Suprapubic skin (tissue), 4 donors: ENCODE measurements around the gene CMBL. TPM values are rescaled to one million over a fixed set of nuclear protein-coding genes. Genes with fewer than 3 reads are reported as not detected.

ENCODE experiments used
- DNase-seq, 2 donors: peaks; one replicate each; pipeline ENCODE4 v3.0.0-alpha.2; 2019; ENCODE audit warnings: low spot score in 2 of 2
- H3K27ac ChIP-seq: fragments of 200-600 bp; sonication (generic); one replicate; pipeline ENCODE4 v1.5.1; 2019
- H3K27me3 ChIP-seq: fragments of 200-600 bp; sonication (generic); one replicate; pipeline ENCODE4 v1.5.1; 2019
- H3K36me3 ChIP-seq: fragments of 200-600 bp; sonication (generic); one replicate; pipeline ENCODE4 v1.5.1; 2019
- H3K4me1 ChIP-seq: fragments of 200-600 bp; sonication (generic); one replicate; pipeline ENCODE4 v1.5.1; 2019
- H3K4me3 ChIP-seq: fragments of 200-600 bp; sonication (generic); one replicate; pipeline ENCODE4 v1.5.1; 2019; ENCODE audit warnings: mild to moderate bottlenecking
- H3K9me3 ChIP-seq: fragments of 200-600 bp; sonication (generic); one replicate; pipeline ENCODE4 v1.5.1; 2019
- EP300 ChIP-seq: sonication (generic); formaldehyde crosslinking; IDR thresholded peaks from one replicate; pipeline ENCODE4 v1.6.1; 2017; ENCODE audit warnings: antibody characterized with exemption
- POLR2A ChIP-seq, 2 donors: fragments of 450-650 bp; IDR thresholded peaks; one replicate each; pipeline ENCODE4 v1.6.1; 2017; ENCODE audit warnings: antibody characterized with exemption in 2 of 2, mild to moderate bottlenecking in 2 of 2, moderate library complexity in 2 of 2
- POLR2AphosphoS5 ChIP-seq, 3 donors: sonication (generic); formaldehyde crosslinking; IDR thresholded peaks; one replicate each; pipeline ENCODE4 v1.6.1; 2017; ENCODE audit warnings: antibody characterized with exemption in 3 of 3
- WGBS: methylation state at CpG from one replicate; pipeline ENCODE4 v1.1.5; 2018; 5-methylcytosine and 5-hydroxymethylcytosine counted together
- total RNA-seq, 4 donors: library from RNA; depleted of rRNA; stranded (reverse); fragments of >200 nt; gene quantifications; one replicate each; pipeline ENCODE4 v1.1.0, GENCODE V29; 2016
- TF ChIP-seq, protein P1 (sequence below), 2 donors: fragments of 200-600 bp in 1 of 2; fragments of 450-650 bp in 1 of 2; sonication (generic) in 1 of 2; IDR thresholded peaks; one replicate each; pipeline ENCODE4 v1.5.1; 2016 to 2019; ENCODE audit warnings: antibody characterized with exemption in 2 of 2, mild to moderate bottlenecking in 1 of 2, moderate library complexity in 1 of 2

Gene CMBL
- total RNA-seq, 4 donors from 2014 or later = 0.93 to 4.8 (median 2.7) TPM

DNA sequence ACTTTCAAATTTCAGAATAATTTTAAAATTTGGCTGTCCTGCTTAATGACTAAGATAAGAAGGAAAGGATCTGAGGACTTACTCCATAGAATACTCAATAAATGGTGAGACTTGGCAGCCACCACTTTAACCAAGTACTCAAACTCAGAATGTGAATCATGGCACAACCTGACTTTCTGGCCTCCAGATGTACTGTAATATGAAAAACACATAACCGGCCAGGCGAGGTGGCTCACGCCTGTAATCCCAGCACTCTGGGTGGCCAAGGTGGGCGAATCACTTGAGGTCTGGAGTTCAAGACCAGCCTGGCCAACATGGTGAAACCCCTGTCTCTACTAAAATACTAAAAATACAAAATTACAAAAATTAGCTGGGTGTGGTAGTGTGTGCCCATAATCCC lies 35.8 kb upstream of the CMBL start:
- DNase-seq = no peak
- H3K36me3 ChIP-seq = no peaks in the 10 kb centered on the region
- no peak overlapping the region for H3K27ac ChIP-seq
- no peaks in the 10 kb centered on the region for H3K27me3 ChIP-seq
- WGBS = 63% methylated on average over 4 of the region's 4 CpGs
- TF ChIP-seq POLR2A (IDR thresholded peaks at IDR 0.05) = no peak
- TF ChIP-seq, protein P1, sequence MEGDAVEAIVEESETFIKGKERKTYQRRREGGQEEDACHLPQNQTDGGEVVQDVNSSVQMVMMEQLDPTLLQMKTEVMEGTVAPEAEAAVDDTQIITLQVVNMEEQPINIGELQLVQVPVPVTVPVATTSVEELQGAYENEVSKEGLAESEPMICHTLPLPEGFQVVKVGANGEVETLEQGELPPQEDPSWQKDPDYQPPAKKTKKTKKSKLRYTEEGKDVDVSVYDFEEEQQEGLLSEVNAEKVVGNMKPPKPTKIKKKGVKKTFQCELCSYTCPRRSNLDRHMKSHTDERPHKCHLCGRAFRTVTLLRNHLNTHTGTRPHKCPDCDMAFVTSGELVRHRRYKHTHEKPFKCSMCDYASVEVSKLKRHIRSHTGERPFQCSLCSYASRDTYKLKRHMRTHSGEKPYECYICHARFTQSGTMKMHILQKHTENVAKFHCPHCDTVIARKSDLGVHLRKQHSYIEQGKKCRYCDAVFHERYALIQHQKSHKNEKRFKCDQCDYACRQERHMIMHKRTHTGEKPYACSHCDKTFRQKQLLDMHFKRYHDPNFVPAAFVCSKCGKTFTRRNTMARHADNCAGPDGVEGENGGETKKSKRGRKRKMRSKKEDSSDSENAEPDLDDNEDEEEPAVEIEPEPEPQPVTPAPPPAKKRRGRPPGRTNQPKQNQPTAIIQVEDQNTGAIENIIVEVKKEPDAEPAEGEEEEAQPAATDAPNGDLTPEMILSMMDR (IDR thresholded peaks at IDR 0.05) = no peak
- no peak overlapping the region for H3K4me3 ChIP-seq
- H3K4me1 ChIP-seq = no peaks in the 10 kb centered on the region
- no peaks in the 10 kb centered on the region for H3K9me3 ChIP-seq

GRCh38 chr5:10339958-10340357 lies 32.3 kb upstream of the CMBL start:
- TF ChIP-seq, protein P1 (IDR thresholded peaks at IDR 0.05) = no peak
- TF ChIP-seq POLR2A (IDR thresholded peaks at IDR 0.05) = no peak
- no peak for TF ChIP-seq POLR2AphosphoS5 (IDR thresholded peaks at IDR 0.05)
- TF ChIP-seq EP300 = no peak
- 89% methylated on average over 3 of the region's 3 CpGs for WGBS
- DNase-seq = no peak
- Histone ChIP-seq H3K27me3 (no peaks in the 10 kb centered on the region), H3K27ac (no peak overlapping the region), H3K4me3 (no peak overlapping the region), H3K9me3 (no peaks in the 10 kb centered on the region), H3K36me3 (no peaks in the 10 kb centered on the region), H3K4me1 (no peaks in the 10 kb centered on the region)

- TF ChIP-seq, protein P1 (IDR thresholded peaks at IDR 0.05) = no peak
- TF ChIP-seq POLR2AphosphoS5 (IDR thresholded peaks at IDR 0.05) (no peak), EP300 (no peak), POLR2A (IDR thresholded peaks at IDR 0.05) (no peak)
- Histone ChIP-seq H3K36me3 (no peaks in the 10 kb centered on the region), H3K27me3 (peaks cover 3% of the 10 kb centered on the region), H3K4me1 (no peaks in the 10 kb centered on the region), H3K27ac (no peak overlapping the region), H3K4me3 (no peak overlapping the region), H3K9me3 (no peaks in the 10 kb centered on the region)
- DNase-seq = no peak
- WGBS = 69% methylated on average over 15 of the region's 19 CpGs
Measured at GRCh38 chr5:10339058-10339811, 31.5 kb upstream of the CMBL start.

GRCh38 chr5:10338686-10339057 lies 31.0 kb upstream of the CMBL start:
- Histone ChIP-seq H3K27ac (no peak overlapping the region), H3K36me3 (no peaks in the 10 kb centered on the region), H3K9me3 (no peaks in the 10 kb centered on the region), H3K4me1 (peaks cover 6% of the 10 kb centered on the region), H3K27me3 (peaks cover 3% of the 10 kb centered on the region), H3K4me3 (no peak overlapping the region)
- TF ChIP-seq, protein P1 (IDR thresholded peaks at IDR 0.05) = no peak
- TF ChIP-seq POLR2A (IDR thresholded peaks at IDR 0.05) (no peak), EP300 (no peak), POLR2AphosphoS5 (IDR thresholded peaks at IDR 0.05) (no peak)
- 87% methylated on average over 2 of the region's 2 CpGs for WGBS
- no peak for DNase-seq

DNA sequence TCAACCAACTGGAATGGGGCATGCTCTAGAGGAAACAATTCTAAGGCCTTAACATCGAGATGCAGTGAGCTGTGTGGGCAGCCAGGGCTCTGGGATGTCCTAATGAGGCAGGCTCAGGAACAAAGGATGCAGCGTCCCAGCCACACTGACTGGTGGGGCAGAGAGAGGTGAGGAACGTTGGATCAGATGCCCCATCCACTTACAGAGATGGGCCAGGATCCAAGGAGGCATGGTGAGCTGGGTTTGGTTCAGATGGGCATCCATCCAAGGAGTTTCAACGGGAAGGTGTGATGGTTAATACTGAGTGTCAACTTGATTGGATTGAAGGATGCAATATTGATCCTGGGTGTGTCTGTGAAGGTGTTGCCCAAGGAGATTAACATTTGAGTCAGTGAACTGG lies 30.3 kb upstream of the CMBL start:
- no peak for DNase-seq
- Histone ChIP-seq H3K27ac (no peak overlapping the region), H3K27me3 (peaks cover 3% of the 10 kb centered on the region), H3K36me3 (no peaks in the 10 kb centered on the region), H3K9me3 (no peaks in the 10 kb centered on the region), H3K4me1 (peaks cover 12% of the 10 kb centered on the region), H3K4me3 (no peak overlapping the region)
- TF ChIP-seq EP300 (no peak), POLR2A (IDR thresholded peaks at IDR 0.05) (no peak), POLR2AphosphoS5 (IDR thresholded peaks at IDR 0.05) (no peak)
- TF ChIP-seq, protein P1 (IDR thresholded peaks at IDR 0.05) = no peak
- 67% methylated on average over 4 of the region's 4 CpGs for WGBS
